ENCODE data around the gene MCF2L. TPM values are rescaled to one million over a fixed set of nuclear protein-coding genes. Genes with fewer than 3 reads are reported as not detected.

Gene MCF2L
- total RNA-seq, 4 donors from 2014 or later = 10.2 to 25.4 (median 16.9) TPM

- TF ChIP-seq CTCF (IDR thresholded peaks at IDR 0.05) (no peak), POLR2A (IDR thresholded peaks at IDR 0.05) (no peak)
- no peak overlapping the region for H3K27ac ChIP-seq
- peaks cover 0 to 12% (median 0%) of the 10 kb centered on the region in 3 donors for H3K4me1 ChIP-seq
- H3K36me3 ChIP-seq = peaks cover 0 to 70% (median 0%) of the 10 kb centered on the region in 3 donors
- WGBS, 2 donors = 71 to 85% methylated on average over 10 to 19 of the region's 26 CpGs
- intact Hi-C loops (cut with DNase I) = no loop called here
- no peak overlapping the region for H3K4me3 ChIP-seq
- no peak for DNase-seq
- no peaks in the 10 kb centered on the region for H3K9me3 ChIP-seq
- no peaks in the 10 kb centered on the region for H3K27me3 ChIP-seq
These were observed 113.4 kb downstream of the MCF2L start for GRCh38 chr13:113082198-113083021.

GRCh38 chr13:113083022-113083373 lies 114.0 kb downstream of the MCF2L start:
- Histone ChIP-seq H3K4me3 (no peak overlapping the region), H3K27me3 (no peaks in the 10 kb centered on the region), H3K9me3 (no peaks in the 10 kb centered on the region), H3K36me3 (peaks cover 0 to 70% (median 0%) of the 10 kb centered on the region in 3 donors), H3K4me1 (peaks cover 0 to 12% (median 0%) of the 10 kb centered on the region in 3 donors), H3K27ac (no peak overlapping the region)
- WGBS, 2 donors = 0 to 97% methylated on average over 1 to 4 of the region's 10 CpGs
- TF ChIP-seq CTCF (IDR thresholded peaks at IDR 0.05) (no peak), POLR2A (IDR thresholded peaks at IDR 0.05) (no peak)
- intact Hi-C loops (cut with DNase I) = no loop called here
- no peak for DNase-seq

GRCh38 chr13:113083402-113084061 lies 114.5 kb downstream of the MCF2L start:
- intact Hi-C loops (cut with DNase I) = no loop called here
- peaks cover 0 to 12% (median 0%) of the 10 kb centered on the region in 3 donors for H3K4me1 ChIP-seq
- no peak overlapping the region for H3K4me3 ChIP-seq
- peak overlapping the region in 1 of 4 donors; percentile 18 for H3K27ac ChIP-seq
- no peaks in the 10 kb centered on the region for H3K9me3 ChIP-seq
- H3K27me3 ChIP-seq = no peaks in the 10 kb centered on the region
- peaks cover 0 to 70% (median 0%) of the 10 kb centered on the region in 3 donors for H3K36me3 ChIP-seq
- WGBS, 2 donors = 39 to 50% methylated on average over 3 to 12 of the region's 18 CpGs
- no peak for TF ChIP-seq POLR2A (IDR thresholded peaks at IDR 0.05)
- TF ChIP-seq CTCF (IDR thresholded peaks at IDR 0.05) = no peak
- DNase-seq = no peak

- DNase-seq = no peak
- intact Hi-C loops (cut with DNase I) = no loop called here
- Histone ChIP-seq H3K27ac (peak overlapping the region in 1 of 4 donors; percentile 18), H3K4me3 (no peak overlapping the region), H3K27me3 (no peaks in the 10 kb centered on the region), H3K4me1 (peaks cover 0 to 12% (median 0%) of the 10 kb centered on the region in 3 donors), H3K36me3 (peaks cover 0 to 69% (median 0%) of the 10 kb centered on the region in 3 donors), H3K9me3 (no peaks in the 10 kb centered on the region)
- TF ChIP-seq CTCF (IDR thresholded peaks at IDR 0.05) (peak in 1 of 6 experiments; percentile 14), POLR2A (IDR thresholded peaks at IDR 0.05) (no peak)
- WGBS, 2 donors = 88 to 90% methylated on average over 23 to 25 of the region's 25 CpGs
These were observed 115.3 kb downstream of the MCF2L start for GRCh38 chr13:113084094-113084942.
